Measurements from ENCODE around the gene FAM13B.

Gene FAM13B

DNA sequence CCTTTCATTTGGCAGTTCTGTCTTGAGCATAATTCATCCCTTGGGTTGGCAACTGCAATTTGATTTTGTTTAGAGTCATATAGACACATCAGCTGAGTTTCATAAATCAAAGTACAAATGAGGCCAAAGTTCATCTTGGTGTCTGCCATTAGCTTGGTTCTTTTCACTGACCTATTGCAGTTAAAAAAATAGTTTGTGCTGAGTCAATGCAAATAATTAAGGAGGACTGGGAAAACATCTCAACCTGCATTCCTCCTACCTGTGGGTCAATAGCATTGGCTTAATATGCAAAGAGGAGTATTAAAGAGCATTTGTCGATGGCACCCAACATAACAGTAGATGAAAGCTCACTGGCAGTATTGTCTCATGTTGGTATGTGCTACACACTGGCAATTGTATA lies 142.0 kb downstream of the FAM13B start:
- DNase-seq = no peak

DNA sequence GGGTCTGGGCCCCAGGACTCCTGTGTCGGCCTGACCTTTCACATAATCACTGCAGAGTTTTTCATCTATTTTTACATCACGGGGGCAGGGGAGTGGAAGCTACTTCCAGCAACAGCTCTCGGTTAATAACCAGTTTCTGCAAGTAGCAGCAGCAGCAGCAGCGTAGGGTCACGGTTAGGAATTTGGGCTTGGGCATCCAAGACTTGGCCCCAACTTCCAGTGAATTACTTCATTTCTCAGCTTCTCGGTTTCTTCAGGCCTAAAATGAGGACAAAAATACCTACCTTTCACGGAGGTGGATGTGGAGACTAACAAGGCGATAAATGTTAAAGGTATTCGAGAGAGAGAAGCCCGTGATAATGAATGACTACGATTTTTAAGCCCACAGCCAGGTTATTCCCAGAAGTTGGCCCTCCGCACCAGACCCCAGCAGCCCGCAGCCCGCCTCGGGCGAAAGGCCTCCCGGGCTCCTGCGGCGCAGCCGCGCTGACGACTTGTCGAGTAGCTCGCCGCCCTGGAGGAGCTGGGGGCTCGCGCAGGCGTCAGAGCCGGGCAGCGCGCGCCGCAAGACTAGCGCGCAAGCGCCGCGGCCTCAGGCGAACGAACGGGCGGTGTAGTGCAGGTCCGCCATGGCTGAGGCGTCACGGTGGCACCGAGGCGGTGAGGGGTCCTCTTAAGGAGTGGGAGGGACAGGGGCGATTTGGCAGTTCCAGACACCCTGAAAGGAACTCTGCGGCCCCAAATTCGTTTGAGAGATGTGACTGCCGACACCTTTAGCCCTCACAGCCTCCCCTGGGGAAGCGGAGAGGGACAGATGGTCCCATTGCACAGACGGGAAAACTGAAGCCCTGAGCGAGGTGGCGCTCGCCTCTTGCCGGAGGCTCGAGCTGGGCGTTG lies 143.8 kb downstream of the FAM13B start, which contains the start of gene PKD2L2:
TSS of gene PKD2L2 (plus strand) at position 595 of the 897 bp plus-strand sequence. CDS start at position 630, 35 bp downstream.
- peak; percentile 70 for DNase-seq

DNA sequence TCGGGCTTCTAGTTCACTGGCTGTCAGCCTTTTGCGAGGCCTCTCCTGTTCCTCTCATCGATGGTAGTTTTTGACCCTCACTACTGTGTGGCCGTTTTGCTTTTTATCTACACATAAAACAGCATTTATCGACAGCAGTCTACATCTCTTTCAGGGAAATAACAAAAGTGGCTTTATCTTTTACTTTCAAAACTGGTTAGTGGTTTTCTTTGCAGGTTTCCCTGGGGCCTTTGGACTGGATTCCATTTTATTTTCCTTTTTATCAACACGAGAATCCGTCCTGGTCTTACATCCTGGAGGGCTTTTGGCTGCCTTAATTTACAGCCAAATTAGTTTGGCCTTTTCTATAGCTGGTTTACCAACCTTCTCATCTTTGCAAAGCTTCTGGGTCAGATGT lies 144.4 kb downstream of the FAM13B start:
- DNase-seq = no peak
